HepG2 (cell line): ENCODE results near the gene C11orf58. TPM values are rescaled to one million over a fixed set of nuclear protein-coding genes. Genes with fewer than 3 reads are reported as not detected.

Source experiments
- E2F2 ChIP-seq: sonication (generic); formaldehyde crosslinking; IDR thresholded peaks from 2 replicates; pipeline ENCODE4 v1.4.0; 2020; ENCODE audit warnings: missing genetic modification reagents, borderline replicate concordance
- HMG20B ChIP-seq: conservative IDR thresholded peaks from 2 replicates; pipeline ENCODE4 v1.6.1; 2016; ENCODE audit warnings: missing genetic modification reagents, missing compliant biosample characterization
- HNRNPLL ChIP-seq: fragments of 200-400 bp; formaldehyde crosslinking; IDR thresholded peaks from 2 replicates; pipeline ENCODE4 v1.6.1; 2017; ENCODE audit warnings: mild to moderate bottlenecking, low read depth, low read length; ENCODE audit not compliant: poor library complexity, severe bottlenecking
- IRX3 ChIP-seq: sonication (generic); formaldehyde crosslinking; IDR thresholded peaks from 2 replicates; pipeline ENCODE4 v1.8.1; 2023; ENCODE audit warnings: mild to moderate bottlenecking, low read depth, missing genetic modification reagents, borderline replicate concordance
- KLF13 ChIP-seq: sonication (generic); formaldehyde crosslinking; IDR thresholded peaks from 2 replicates; pipeline ENCODE4 v1.4.0; 2020; ENCODE audit warnings: mild to moderate bottlenecking, missing genetic modification reagents
- KLF15 ChIP-seq: sonication (generic); formaldehyde crosslinking; IDR thresholded peaks from 2 replicates; pipeline ENCODE4 v1.8.1; 2023; ENCODE audit warnings: borderline replicate concordance, mild to moderate bottlenecking, inconsistent platforms, missing genetic modification reagents, mixed read lengths
- NCOR1 ChIP-seq: fragments of 200-600 bp; sonication (generic); IDR thresholded peaks from 2 replicates; pipeline ENCODE4 v1.7.0; 2017; ENCODE audit warnings: antibody characterized with exemption, low read length, borderline replicate concordance
- NFYC ChIP-seq: IDR thresholded peaks from 2 replicates; pipeline ENCODE4 v1.6.1; 2016; ENCODE audit warnings: missing genetic modification reagents, missing compliant biosample characterization
- PCBP1 ChIP-seq: fragments of 200-400 bp; formaldehyde crosslinking; IDR thresholded peaks from 2 replicates; pipeline ENCODE4 v1.6.1; 2017; ENCODE audit warnings: mild to moderate bottlenecking, low read depth, low read length, borderline replicate concordance
- POLR2AphosphoS2 ChIP-seq: IDR thresholded peaks from 2 replicates; pipeline ENCODE4 v1.6.1; 2011; ENCODE audit warnings: low read depth, low read length, improper control_type of control experiment
- RARG ChIP-seq: sonication (generic); formaldehyde crosslinking; IDR thresholded peaks from 2 replicates; pipeline ENCODE4 v1.4.0; 2020; ENCODE audit warnings: low read depth, mild to moderate bottlenecking, missing genetic modification reagents
- SMC3 ChIP-seq: IDR thresholded peaks from 2 replicates; pipeline ENCODE4 v1.6.1; 2011; ENCODE audit warnings: low read length, improper control_type of control experiment
- ZMAT3 ChIP-seq: sonication (generic); formaldehyde crosslinking; conservative IDR thresholded peaks from 2 replicates; pipeline ENCODE4 v1.7.0; 2021; ENCODE audit warnings: missing genetic modification reagents
- ZNF382 ChIP-seq: sonication (generic); formaldehyde crosslinking; IDR thresholded peaks from 2 replicates; pipeline ENCODE4 v1.5.0; 2020; ENCODE audit warnings: missing genetic modification reagents, mild to moderate bottlenecking, borderline replicate concordance
- ZNF510 ChIP-seq: sonication (generic); formaldehyde crosslinking; IDR thresholded peaks from 2 replicates; pipeline ENCODE4 v1.4.0; 2020; ENCODE audit warnings: low read depth, mild to moderate bottlenecking, missing genetic modification reagents
- ZNF562 ChIP-seq: sonication (generic); formaldehyde crosslinking; IDR thresholded peaks from 2 replicates; pipeline ENCODE4 v1.8.0; 2022; ENCODE audit warnings: missing genetic modification reagents, borderline replicate concordance
- ZNF639 ChIP-seq: conservative IDR thresholded peaks from 2 replicates; pipeline ENCODE4 v1.6.1; 2018; ENCODE audit warnings: missing genetic modification reagents
- ZNF770 ChIP-seq: sonication (generic); formaldehyde crosslinking; IDR thresholded peaks from 2 replicates; pipeline ENCODE4 v1.5.0; 2020; ENCODE audit warnings: mild to moderate bottlenecking, missing genetic modification reagents
- ZSCAN30 ChIP-seq: sonication (generic); formaldehyde crosslinking; IDR thresholded peaks from 2 replicates; pipeline ENCODE4 v1.5.0; 2020; ENCODE audit warnings: mild to moderate bottlenecking, missing genetic modification reagents
- ZXDC ChIP-seq: sonication (generic); formaldehyde crosslinking; IDR thresholded peaks from 2 replicates; pipeline ENCODE4 v1.5.0; 2020; ENCODE audit warnings: mild to moderate bottlenecking, missing genetic modification reagents
- polyA plus RNA-seq, 8 experiments: library from polyadenylated mRNA; depleted of rRNA in 3 of 8; stranded (reverse) in 7 of 8; unstranded in 1 of 8; fragments of >200 nt; fragmentation: Illumina TruSeq in 4 of 8; extraction: Trizol in 4 of 8; gene quantifications; 2 replicates each; pipeline versions ENCODE4 v1.2.1 to v1.2.3, GENCODE V29; 2011 to 2016; ENCODE audit warnings: low read depth in 4 of 8, missing spikeins in 1 of 8, mixed read lengths in 1 of 8; ENCODE audit not compliant: insufficient read depth in 1 of 8
- total RNA-seq, 5 experiments: library from RNA; depleted of rRNA; stranded (reverse); fragments of >200 nt; fragmentation: Illumina TruSeq; extraction: Trizol; gene quantifications; 2 replicates each; pipeline ENCODE4 v1.2.3, GENCODE V29; 2016; ENCODE audit warnings: low read depth in 1 of 5

Gene C11orf58
- total and polyA plus RNA-seq, 2 of the 13 experiments (the other 11 are each of a cell fraction or from before 2014, with no cell fraction given): 83.8 to 167 TPM

- TF ChIP-seq SMC3 (no peak), KLF13 (CRISPR knock-in tag) (no peak), HNRNPLL (peak; percentile 80), POLR2AphosphoS2 (peak; percentile 80; the same call in 1 of the 2 replicates), PCBP1 (peak; percentile 6; the same call in 1 of the 2 replicates), ZNF562 (CRISPR knock-in tag) (no peak), NCOR1 (no peak), RARG (CRISPR knock-in tag) (no peak; the same call in 1 of the 2 replicates), ZNF639 (CRISPR knock-in tag) (no peak; the same call in 1 of the 2 replicates), ZNF382 (CRISPR knock-in tag) (no peak), ZSCAN30 (peak; percentile 86), IRX3 (peak; percentile 79; the same call in 1 of the 2 replicates), ZMAT3 (CRISPR knock-in tag) (peak; percentile 71; the same call in 1 of the 2 replicates), NFYC (CRISPR knock-in tag) (no peak), E2F2 (CRISPR knock-in tag) (0 out of 2 replicates have a peak, but pooled peaks have one; percentile 50), ZNF770 (peak; percentile 41; the same call in 1 of the 2 replicates), ZXDC (CRISPR knock-in tag) (peak; percentile 72; the same call in 1 of the 2 replicates), KLF15 (CRISPR knock-in tag) (peak; percentile 55), ZNF510 (CRISPR knock-in tag) (peak; percentile 50; the same call in 1 of the 2 replicates), HMG20B (CRISPR knock-in tag) (no peak)
Measured at GRCh38 chr11:16738193-16738946, at the start of gene C11orf58 (continued).
